Measurements from ENCODE around the gene UBE2U. TPM values are rescaled to one million over a fixed set of nuclear protein-coding genes. Genes with fewer than 3 reads are reported as not detected.
A peak's percentile ranks its signal among the peaks of the same experiment; 100 is the strongest.

Gene UBE2U
- total RNA-seq, 1 donor from 2014 or later = not detected

DNA sequence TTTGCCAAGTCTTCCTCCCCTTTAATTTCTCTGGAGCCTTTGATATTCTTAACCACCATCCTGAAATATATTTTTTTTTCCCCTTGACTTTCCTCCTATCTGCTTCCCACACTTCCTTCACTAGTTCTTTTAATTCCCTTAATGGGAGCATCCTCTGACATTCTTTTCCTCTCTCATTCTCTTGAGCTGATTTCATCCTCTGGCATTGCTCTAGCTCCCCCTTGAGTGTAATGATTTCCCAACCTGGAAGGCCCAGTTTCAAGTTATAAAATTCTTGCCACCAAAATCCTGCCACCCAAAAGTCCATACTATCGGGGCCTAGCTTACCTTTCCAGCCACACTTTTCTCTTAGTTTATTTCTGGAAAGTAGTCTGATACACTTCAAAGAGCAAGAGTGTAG lies 39.5 kb upstream of the UBE2U start:
- DNase-seq = no peak
- no peak overlapping the region for H3K4me3 ChIP-seq
- peaks cover 15% of the 10 kb centered on the region for H3K4me1 ChIP-seq
- no peaks in the 10 kb centered on the region for H3K36me3 ChIP-seq
- no peak overlapping the region for H3K27ac ChIP-seq
- TF ChIP-seq, protein P1, sequence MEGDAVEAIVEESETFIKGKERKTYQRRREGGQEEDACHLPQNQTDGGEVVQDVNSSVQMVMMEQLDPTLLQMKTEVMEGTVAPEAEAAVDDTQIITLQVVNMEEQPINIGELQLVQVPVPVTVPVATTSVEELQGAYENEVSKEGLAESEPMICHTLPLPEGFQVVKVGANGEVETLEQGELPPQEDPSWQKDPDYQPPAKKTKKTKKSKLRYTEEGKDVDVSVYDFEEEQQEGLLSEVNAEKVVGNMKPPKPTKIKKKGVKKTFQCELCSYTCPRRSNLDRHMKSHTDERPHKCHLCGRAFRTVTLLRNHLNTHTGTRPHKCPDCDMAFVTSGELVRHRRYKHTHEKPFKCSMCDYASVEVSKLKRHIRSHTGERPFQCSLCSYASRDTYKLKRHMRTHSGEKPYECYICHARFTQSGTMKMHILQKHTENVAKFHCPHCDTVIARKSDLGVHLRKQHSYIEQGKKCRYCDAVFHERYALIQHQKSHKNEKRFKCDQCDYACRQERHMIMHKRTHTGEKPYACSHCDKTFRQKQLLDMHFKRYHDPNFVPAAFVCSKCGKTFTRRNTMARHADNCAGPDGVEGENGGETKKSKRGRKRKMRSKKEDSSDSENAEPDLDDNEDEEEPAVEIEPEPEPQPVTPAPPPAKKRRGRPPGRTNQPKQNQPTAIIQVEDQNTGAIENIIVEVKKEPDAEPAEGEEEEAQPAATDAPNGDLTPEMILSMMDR (IDR thresholded peaks at IDR 0.05) = peak; percentile 29
- ATAC-seq = peak; percentile 31
- no peaks in the 10 kb centered on the region for H3K27me3 ChIP-seq
- no peaks in the 10 kb centered on the region for H3K9me3 ChIP-seq
- intact Hi-C loops (cut with DNase I) = no loop called here

DNA sequence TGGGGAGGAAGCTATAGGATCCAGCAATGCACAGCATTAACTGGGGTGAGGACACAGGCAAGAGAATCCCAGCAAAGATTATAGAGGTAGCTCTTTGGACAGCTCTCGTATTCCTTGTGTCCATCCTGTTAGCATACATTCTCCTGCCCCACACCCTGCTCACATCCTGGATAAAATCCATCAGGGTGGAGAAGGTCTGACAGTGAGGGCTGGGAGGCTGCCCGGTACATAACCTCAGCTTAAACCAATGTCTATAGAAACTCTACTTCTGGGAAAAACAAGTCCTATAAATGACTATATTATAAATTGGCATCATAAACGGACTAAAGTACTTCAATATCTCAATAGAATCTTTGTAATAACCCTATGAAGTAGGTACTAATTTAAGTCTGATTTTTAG lies 36.8 kb upstream of the UBE2U start:
- Histone ChIP-seq H3K36me3 (no peaks in the 10 kb centered on the region), H3K4me3 (no peak overlapping the region), H3K4me1 (peaks cover 19% of the 10 kb centered on the region), H3K9me3 (no peaks in the 10 kb centered on the region), H3K27ac (no peak overlapping the region), H3K27me3 (no peaks in the 10 kb centered on the region)
- DNase-seq = no peak
- ATAC-seq = no peak
- TF ChIP-seq, protein P1 (IDR thresholded peaks at IDR 0.05) = no peak
- intact Hi-C loops (cut with DNase I) = no loop called here

DNA sequence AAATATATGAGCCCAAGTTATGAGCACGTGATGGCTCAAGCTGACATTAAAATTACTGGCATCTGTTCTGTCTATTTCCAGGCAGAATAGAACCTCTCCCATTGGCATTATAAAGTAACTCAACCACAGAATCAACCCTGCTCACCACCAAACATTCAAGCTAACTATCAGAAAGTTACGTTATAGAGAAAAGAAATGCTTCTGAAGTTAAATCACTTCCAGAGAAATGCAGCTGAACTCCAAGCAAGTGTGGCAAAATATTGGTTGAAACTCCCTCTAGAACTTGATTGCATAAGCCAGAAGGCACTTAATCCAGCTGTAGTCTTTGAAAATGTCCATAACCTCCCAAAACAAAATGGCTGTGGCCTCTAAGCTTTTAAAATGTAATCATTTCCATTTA lies 36.2 kb upstream of the UBE2U start:
- Histone ChIP-seq H3K4me3 (no peak overlapping the region), H3K27me3 (no peaks in the 10 kb centered on the region), H3K36me3 (no peaks in the 10 kb centered on the region), H3K27ac (no peak overlapping the region), H3K9me3 (no peaks in the 10 kb centered on the region), H3K4me1 (peaks cover 19% of the 10 kb centered on the region)
- DNase-seq = no peak
- intact Hi-C loops (cut with DNase I) = no loop called here
- TF ChIP-seq, protein P1 (IDR thresholded peaks at IDR 0.05) = no peak
- ATAC-seq = no peak

DNA sequence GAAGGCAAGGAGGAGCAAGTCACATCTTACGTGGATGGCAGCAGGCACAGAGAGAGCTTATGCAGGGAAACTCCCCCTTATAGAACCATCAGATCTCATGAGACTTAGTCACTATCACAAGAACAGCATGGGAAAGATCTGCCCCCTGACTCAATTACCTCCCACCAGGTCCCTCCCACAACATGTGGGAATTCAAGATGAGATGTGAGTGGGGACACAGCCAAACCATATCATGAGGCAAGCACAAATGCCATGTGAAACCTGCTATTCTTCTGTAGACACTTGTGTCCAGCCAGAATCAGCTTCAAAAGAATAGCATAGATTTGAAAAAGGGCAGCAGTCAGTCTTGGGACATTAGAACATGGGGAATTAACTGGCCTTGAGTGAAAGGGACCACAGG lies 32.2 kb upstream of the UBE2U start:
- intact Hi-C loops (cut with DNase I) = no loop called here
- Histone ChIP-seq H3K4me1 (peaks cover 20% of the 10 kb centered on the region), H3K9me3 (no peaks in the 10 kb centered on the region), H3K36me3 (no peaks in the 10 kb centered on the region), H3K4me3 (no peak overlapping the region), H3K27ac (peak overlapping the region; percentile 27), H3K27me3 (no peaks in the 10 kb centered on the region)
- TF ChIP-seq, protein P1 (IDR thresholded peaks at IDR 0.05) = no peak
- ATAC-seq = no peak
- DNase-seq = no peak

DNA sequence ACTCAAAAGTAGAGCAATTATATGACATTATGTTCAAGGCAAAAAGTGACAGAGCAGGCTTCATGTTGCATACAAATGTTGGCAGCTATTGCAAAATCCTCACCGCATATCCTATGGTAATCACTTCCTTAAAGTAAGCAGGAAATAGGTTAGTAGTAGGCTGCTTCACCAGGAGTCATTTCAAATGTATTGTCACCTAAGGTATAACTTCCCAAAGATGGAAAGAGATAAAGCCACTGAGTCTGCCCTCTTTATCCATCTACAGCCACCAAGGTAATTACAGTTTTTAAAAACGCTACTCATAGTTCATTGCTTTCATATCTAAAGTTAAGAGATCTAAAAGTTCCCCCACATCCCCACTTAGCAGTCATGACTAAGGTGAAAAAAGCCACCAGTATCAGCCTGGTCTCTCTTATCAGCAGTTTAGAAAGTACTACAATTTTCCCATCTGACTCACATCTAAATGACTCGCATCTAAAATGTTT lies 31.6 kb upstream of the UBE2U start:
- Histone ChIP-seq H3K36me3 (no peaks in the 10 kb centered on the region), H3K9me3 (no peaks in the 10 kb centered on the region), H3K4me1 (peaks cover 20% of the 10 kb centered on the region), H3K27me3 (no peaks in the 10 kb centered on the region), H3K27ac (peak overlapping the region; percentile 27), H3K4me3 (no peak overlapping the region)
- DNase-seq = no peak
- ATAC-seq = peak; percentile 71
- TF ChIP-seq, protein P1 (IDR thresholded peaks at IDR 0.05) = no peak
- intact Hi-C loops (cut with DNase I) = no loop called here

DNA sequence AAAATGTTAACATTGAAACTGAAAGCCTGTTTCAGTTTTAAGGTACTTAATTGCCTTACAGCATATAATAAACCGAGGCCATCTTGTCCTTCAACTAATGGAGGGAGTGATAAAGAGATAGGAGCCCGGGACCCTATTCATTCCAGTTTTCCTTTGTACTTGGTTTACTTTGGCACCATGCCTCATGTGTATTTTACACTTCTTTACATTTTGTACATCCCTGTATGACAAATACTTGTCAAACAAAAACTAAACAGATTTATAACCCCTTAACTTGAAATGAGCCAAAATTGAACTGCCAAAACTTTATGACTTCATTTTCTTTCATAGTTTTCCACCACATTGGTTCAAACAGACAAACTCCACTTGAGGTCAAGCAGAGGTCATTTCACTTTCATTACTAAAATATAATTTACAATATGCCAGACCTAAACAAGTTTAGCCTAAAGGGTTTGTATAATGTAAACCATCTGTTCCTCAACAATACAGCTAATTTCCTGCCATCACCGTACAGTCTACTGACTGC lies 30.9 kb upstream of the UBE2U start:
- H3K9me3 ChIP-seq = no peaks in the 10 kb centered on the region
- peaks cover 20% of the 10 kb centered on the region for H3K4me1 ChIP-seq
- no peak overlapping the region for H3K4me3 ChIP-seq
- no peak overlapping the region for H3K27ac ChIP-seq
- no peak for DNase-seq
- no peaks in the 10 kb centered on the region for H3K36me3 ChIP-seq
- H3K27me3 ChIP-seq = no peaks in the 10 kb centered on the region
- intact Hi-C loops (cut with DNase I) = no loop called here
- no peak for ATAC-seq
- TF ChIP-seq, protein P1 (IDR thresholded peaks at IDR 0.05) = no peak

Measured in upper lobe of right lung (tissue), 1 donor.